ENCODE measurements around the gene CLDN24. TPM values are rescaled to one million over a fixed set of nuclear protein-coding genes. Genes with fewer than 3 reads are reported as not detected.

The CLDN24 gene
- total RNA-seq, 1 experiment from 2014 or later: not detected

GRCh38 chr4:183300655-183301054 lies 21.6 kb downstream of the CLDN24 start:
- Histone ChIP-seq H3K4ac (ENCODE audit: low read depth, low read length) (no peak overlapping the region), H2BK5ac (ENCODE audit: insufficient read length, low read length) (no peak overlapping the region), H2BK15ac (ENCODE audit: low read depth, low read length) (no peak overlapping the region), H3K4me1 (ENCODE audit: insufficient read depth, low read length) (no peaks in the 10 kb centered on the region), H2AFZ (ENCODE audit: low read length) (no peak overlapping the region), H3K9me3 (ENCODE audit: control insufficient read depth, low read depth, low read length) (no peaks in the 10 kb centered on the region), H3K9ac (ENCODE audit: extremely low read depth, insufficient read length, low read length) (no peak overlapping the region), H2BK120ac (ENCODE audit: low read depth, low read length, poor library complexity, severe bottlenecking) (no peak overlapping the region), H4K8ac (replicated peaks; ENCODE audit: insufficient read length, low read depth, low read length) (no peak overlapping the region), H3T11ph (ENCODE audit: low read length) (no peak overlapping the region), H4K20me1 (ENCODE audit: control insufficient read depth, insufficient read depth, insufficient read length) (no peaks in the 10 kb centered on the region), H3K23ac (ENCODE audit: insufficient read length, low read depth, low read length) (no peak overlapping the region), H3K18ac (ENCODE audit: insufficient read length, low read depth, low read length) (no peak overlapping the region), H3K79me2 (ENCODE audit: insufficient read depth, low read length) (no peaks in the 10 kb centered on the region), H3K27me3 (ENCODE audit: insufficient read depth, low read length) (no peaks in the 10 kb centered on the region), H3K27ac (ENCODE audit: insufficient read length, low read depth, low read length) (no peak overlapping the region), H4K91ac (ENCODE audit: insufficient read length, low read depth, low read length) (no peak overlapping the region), H3K23me2 (ENCODE audit: insufficient read length, low read depth, low read length, poor library complexity, severe bottlenecking) (no peaks in the 10 kb centered on the region), H3K14ac (ENCODE audit: insufficient read depth, low read length) (no peak overlapping the region), H3K4me2 (ENCODE audit: insufficient read depth, insufficient read length, low read length) (no peak overlapping the region), H3K56ac (ENCODE audit: insufficient read length, low read depth, low read length) (no peak overlapping the region), H2BK20ac (ENCODE audit: low read depth, low read length, poor library complexity, severe bottlenecking) (no peak overlapping the region), H2AK5ac (ENCODE audit: insufficient read length, low read length) (no peak overlapping the region), H2BK12ac (ENCODE audit: insufficient read length, low read depth, low read length) (no peak overlapping the region), H4K5ac (ENCODE audit: insufficient read length, low read depth, low read length) (no peak overlapping the region), H3K79me1 (ENCODE audit: insufficient read depth, low read depth, low read length, poor library complexity, severe bottlenecking) (no peaks in the 10 kb centered on the region)
- Mint-ChIP-seq H3K27me3 (ENCODE audit: low read depth) (no peaks in the 10 kb centered on the region), H3K9me3 (no peaks in the 10 kb centered on the region), H3K27ac (no peak overlapping the region), H3K4me1 (no peaks in the 10 kb centered on the region), H3K4me3 (no peak overlapping the region), H3K36me3 (ENCODE audit: insufficient read depth in 1 of 3, low read depth in 3 of 3) (peaks cover 22 to 54% (median 46%) of the 10 kb centered on the region in 3 experiments)
- WGBS (ENCODE audit: extremely low coverage, insufficient read length, low lambda C conversion rate): no CpG with 5 or more reads among the region's 5 CpGs
- TF ChIP-seq CTCF (conservative IDR thresholded peaks at IDR 0.05): no peak
- DNase-seq: no peak
